HepG2 (cell line): ENCODE measurements around the gene RIOK3. TPM values are rescaled to one million over a fixed set of nuclear protein-coding genes. Genes with fewer than 3 reads are reported as not detected.

Source experiments
- FOXM1 ChIP-seq: sonication (generic); formaldehyde crosslinking; IDR thresholded peaks from 2 replicates; pipeline ENCODE4 v1.5.0; 2020; ENCODE audit warnings: missing genetic modification reagents
- JDP2 ChIP-seq: sonication (generic); formaldehyde crosslinking; IDR thresholded peaks from 2 replicates; pipeline ENCODE4 v1.8.1; 2022; ENCODE audit warnings: missing genetic modification reagents, borderline replicate concordance
- MXI1 ChIP-seq: IDR thresholded peaks from 3 replicates; pipeline ENCODE4 v1.6.1; 2012; ENCODE audit warnings: low read depth, low read length, inconsistent platforms, borderline replicate concordance
- NFIC ChIP-seq: IDR thresholded peaks from 2 replicates; pipeline ENCODE4 v1.6.1; 2012; ENCODE audit warnings: mild to moderate bottlenecking, low read length, inconsistent platforms
- RCOR2 ChIP-seq: IDR thresholded peaks from 2 replicates; pipeline ENCODE4 v1.6.1; 2016; ENCODE audit warnings: missing biosample characterization, missing genetic modification reagents
- SMYD3 ChIP-seq: sonication (generic); formaldehyde crosslinking; IDR thresholded peaks from 2 replicates; pipeline ENCODE4 v1.8.1; 2023; ENCODE audit warnings: mild to moderate bottlenecking, missing genetic modification reagents
- STAG1 ChIP-seq: sonication (generic); formaldehyde crosslinking; IDR thresholded peaks from 2 replicates; pipeline ENCODE4 v1.4.0; 2020; ENCODE audit warnings: missing genetic modification reagents
- THAP11 ChIP-seq: IDR thresholded peaks from 2 replicates; pipeline ENCODE4 v1.6.1; 2016; ENCODE audit warnings: missing biosample characterization, missing genetic modification reagents
- ZNF180 ChIP-seq: sonication (generic); formaldehyde crosslinking; IDR thresholded peaks from 2 replicates; pipeline ENCODE4 v1.4.0; 2020; ENCODE audit warnings: low read depth, missing genetic modification reagents, borderline replicate concordance
- ZNF274 ChIP-seq: sonication (generic); formaldehyde crosslinking; IDR thresholded peaks from 2 replicates; pipeline ENCODE4 v1.5.1; 2020; ENCODE audit warnings: mild to moderate bottlenecking, missing genetic modification reagents
- ZNF530 ChIP-seq: sonication (generic); formaldehyde crosslinking; IDR thresholded peaks from 2 replicates; pipeline ENCODE4 v1.5.0; 2020; ENCODE audit warnings: low read depth, mild to moderate bottlenecking, missing genetic modification reagents
- ZNF644 ChIP-seq: IDR thresholded peaks from 2 replicates; pipeline ENCODE4 v1.6.1; 2016; ENCODE audit warnings: low read depth
- ZNF816 ChIP-seq: sonication (generic); formaldehyde crosslinking; IDR thresholded peaks from 2 replicates; pipeline ENCODE4 v1.8.0; 2022; ENCODE audit warnings: missing genetic modification reagents, mild to moderate bottlenecking, borderline replicate concordance
- ZSCAN30 ChIP-seq: sonication (generic); formaldehyde crosslinking; IDR thresholded peaks from 2 replicates; pipeline ENCODE4 v1.5.0; 2020; ENCODE audit warnings: mild to moderate bottlenecking, missing genetic modification reagents
- ZZZ3 ChIP-seq: sonication (generic); formaldehyde crosslinking; IDR thresholded peaks from 2 replicates; pipeline ENCODE4 v1.4.0; 2020; ENCODE audit warnings: missing genetic modification reagents, mild to moderate bottlenecking, borderline replicate concordance
- polyA plus RNA-seq, 8 experiments: library from polyadenylated mRNA; depleted of rRNA in 3 of 8; stranded (reverse) in 7 of 8; unstranded in 1 of 8; fragments of >200 nt; fragmentation: Illumina TruSeq in 4 of 8; extraction: Trizol in 4 of 8; gene quantifications; 2 replicates each; pipeline versions ENCODE4 v1.2.1 to v1.2.3, GENCODE V29; 2011 to 2016; ENCODE audit warnings: low read depth in 4 of 8, missing spikeins in 1 of 8, mixed read lengths in 1 of 8; ENCODE audit not compliant: insufficient read depth in 1 of 8
- total RNA-seq, 5 experiments: library from RNA; depleted of rRNA; stranded (reverse); fragments of >200 nt; fragmentation: Illumina TruSeq; extraction: Trizol; gene quantifications; 2 replicates each; pipeline ENCODE4 v1.2.3, GENCODE V29; 2016; ENCODE audit warnings: low read depth in 1 of 5
- TF ChIP-seq, protein P1 (sequence below): sonication (generic); formaldehyde crosslinking; IDR thresholded peaks from 2 replicates; pipeline ENCODE4 v1.8.0; 2022; ENCODE audit warnings: low read depth, missing genetic modification reagents
- TF ChIP-seq, protein P2 (sequence below): IDR thresholded peaks from 2 replicates; pipeline ENCODE4 v1.6.1; 2016; ENCODE audit warnings: missing biosample characterization, missing genetic modification reagents, low read depth
- TF ChIP-seq, protein P3 (sequence below): sonication (generic); formaldehyde crosslinking; IDR thresholded peaks from 2 replicates; pipeline ENCODE4 v1.8.0; 2022; ENCODE audit warnings: missing genetic modification reagents, low read depth, mild to moderate bottlenecking, borderline replicate concordance
- TF ChIP-seq, protein P4 (sequence below): sonication (generic); formaldehyde crosslinking; IDR thresholded peaks from 2 replicates; pipeline ENCODE4 v1.4.0; 2020; ENCODE audit warnings: missing genetic modification reagents, mild to moderate bottlenecking, borderline replicate concordance
- TF ChIP-seq, protein P5 (sequence below), 2 experiments: sonication (generic) in 1 of 2; formaldehyde crosslinking in 1 of 2; IDR thresholded peaks; 2 replicates each; pipeline versions ENCODE4 v1.5.1 to v1.6.1; 2011 to 2020; ENCODE audit warnings: borderline replicate concordance in 1 of 2, low read depth in 1 of 2, low read length in 1 of 2, mild to moderate bottlenecking in 1 of 2, missing genetic modification reagents in 1 of 2, moderate library complexity in 1 of 2

The RIOK3 gene
- total and polyA plus RNA-seq, 2 of the 13 experiments (the other 11 are each of a cell fraction or from before 2014, with no cell fraction given) = 26.7 to 36.0 TPM

DNA sequence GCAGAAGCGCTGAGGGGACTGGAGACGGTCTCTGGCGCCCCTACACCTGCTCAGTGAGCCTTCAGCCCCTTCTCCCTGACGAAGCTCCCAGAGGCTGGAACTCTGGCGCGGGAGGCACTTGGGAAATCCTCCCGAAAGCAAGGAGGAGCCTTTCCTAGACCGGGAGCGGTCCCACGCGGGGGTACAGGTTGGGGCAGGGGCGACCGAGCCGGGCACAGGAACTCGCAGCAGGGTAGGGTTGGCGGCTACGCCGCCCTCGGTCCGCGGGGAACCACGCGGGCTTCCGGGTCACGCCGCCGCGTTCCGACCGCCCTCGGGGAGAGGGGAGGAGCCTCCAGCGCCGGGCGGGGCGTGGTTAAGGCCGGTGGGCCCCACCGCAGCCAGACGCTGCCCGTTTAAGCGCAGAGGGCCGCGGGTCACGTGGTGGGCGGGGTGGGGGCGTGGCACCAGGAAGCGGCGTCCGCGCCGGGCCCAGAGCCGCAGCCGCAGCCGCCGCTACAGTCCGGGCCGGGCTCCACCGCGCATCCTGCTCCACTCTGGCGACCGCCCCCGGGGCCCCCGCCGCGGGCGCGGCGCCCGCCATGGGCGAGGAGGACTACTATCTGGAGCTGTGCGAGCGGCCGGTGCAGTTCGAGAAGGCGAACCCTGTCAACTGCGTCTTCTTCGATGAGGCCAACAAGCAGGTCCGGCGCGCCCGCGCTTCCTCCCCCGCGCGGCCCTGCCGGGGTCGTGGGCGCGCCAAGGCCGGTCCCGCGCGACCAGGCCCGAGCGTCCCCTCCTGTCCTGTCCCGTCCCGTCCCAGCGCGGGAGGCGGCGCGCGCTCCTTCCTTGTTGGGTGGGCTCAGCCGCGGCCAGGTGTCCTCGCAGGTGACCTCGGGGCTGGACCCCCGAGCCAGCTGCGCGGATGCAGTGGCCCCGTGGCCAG is 50.2 kb downstream of the RIOK3 start, which contains the start of gene RMC1 (continued):
- TF ChIP-seq ZNF530 (CRISPR knock-in tag) (no peak), ZNF274 (CRISPR knock-in tag) (peak; percentile 70; the same call in 1 of the 2 replicates), STAG1 (CRISPR knock-in tag) (peak; percentile 72), ZNF180 (CRISPR knock-in tag) (no peak), ZNF644 (CRISPR knock-in tag) (no peak), MXI1 (peak; percentile 73; the same call in 1 of the 3 replicates), FOXM1 (CRISPR knock-in tag) (no peak), ZZZ3 (CRISPR knock-in tag) (no peak), NFIC (no peak), ZSCAN30 (CRISPR knock-in tag) (no peak), RCOR2 (CRISPR knock-in tag) (no peak), JDP2 (CRISPR knock-in tag) (no peak), THAP11 (CRISPR knock-in tag) (no peak), SMYD3 (CRISPR knock-in tag) (no peak), ZNF816 (CRISPR knock-in tag) (no peak)
- TF ChIP-seq, protein P1, sequence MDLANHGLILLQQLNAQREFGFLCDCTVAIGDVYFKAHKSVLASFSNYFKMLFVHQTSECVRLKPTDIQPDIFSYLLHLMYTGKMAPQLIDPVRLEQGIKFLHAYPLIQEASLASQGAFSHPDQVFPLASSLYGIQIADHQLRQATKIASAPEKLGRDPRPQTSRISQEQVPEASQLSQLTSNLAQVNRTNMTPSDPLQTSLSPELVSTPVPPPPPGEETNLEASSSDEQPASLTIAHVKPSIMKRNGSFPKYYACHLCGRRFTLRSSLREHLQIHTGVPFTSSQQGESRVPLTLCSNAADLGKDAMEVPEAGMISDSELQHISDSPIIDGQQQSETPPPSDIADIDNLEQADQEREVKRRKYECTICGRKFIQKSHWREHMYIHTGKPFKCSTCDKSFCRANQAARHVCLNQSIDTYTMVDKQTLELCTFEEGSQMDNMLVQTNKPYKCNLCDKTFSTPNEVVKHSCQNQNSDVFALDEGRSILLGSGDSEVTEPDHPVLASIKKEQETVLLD (CRISPR knock-in tag) = no peak; the same call in none of the 2 replicates
- TF ChIP-seq, protein P2, sequence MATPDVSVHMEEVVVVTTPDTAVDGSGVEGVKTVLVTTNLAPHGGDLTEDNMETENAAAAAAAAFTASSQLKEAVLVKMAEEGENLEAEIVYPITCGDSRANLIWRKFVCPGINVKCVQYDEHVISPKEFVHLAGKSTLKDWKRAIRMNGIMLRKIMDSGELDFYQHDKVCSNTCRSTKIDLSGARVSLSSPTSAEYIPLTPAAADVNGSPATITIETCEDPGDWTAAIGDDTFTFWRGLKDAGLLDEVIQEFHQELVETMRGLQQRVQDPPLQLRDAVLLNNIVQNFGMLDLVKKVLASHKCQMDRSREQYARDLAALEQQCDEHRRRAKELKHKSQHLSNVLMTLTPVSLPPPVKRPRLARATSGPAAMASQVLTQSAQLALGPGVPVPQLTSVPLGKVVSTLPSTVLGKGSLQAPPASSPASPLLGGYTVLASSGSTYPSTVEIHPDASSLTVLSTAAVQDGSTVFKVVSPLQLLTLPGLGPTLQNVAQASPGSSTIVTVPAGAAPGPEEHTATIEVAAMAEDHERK (CRISPR knock-in tag) = no peak
- TF ChIP-seq, protein P3, sequence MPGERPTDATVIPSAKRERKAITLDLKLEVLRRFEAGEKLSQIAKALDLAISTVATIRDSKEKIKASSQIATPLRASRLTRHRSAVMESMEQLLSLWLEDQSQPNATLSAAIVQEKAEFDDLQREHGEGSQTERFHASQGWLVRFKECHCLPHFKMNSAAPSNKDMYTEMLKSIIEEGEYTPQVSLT (CRISPR knock-in tag) = no peak
- TF ChIP-seq, protein P4, sequence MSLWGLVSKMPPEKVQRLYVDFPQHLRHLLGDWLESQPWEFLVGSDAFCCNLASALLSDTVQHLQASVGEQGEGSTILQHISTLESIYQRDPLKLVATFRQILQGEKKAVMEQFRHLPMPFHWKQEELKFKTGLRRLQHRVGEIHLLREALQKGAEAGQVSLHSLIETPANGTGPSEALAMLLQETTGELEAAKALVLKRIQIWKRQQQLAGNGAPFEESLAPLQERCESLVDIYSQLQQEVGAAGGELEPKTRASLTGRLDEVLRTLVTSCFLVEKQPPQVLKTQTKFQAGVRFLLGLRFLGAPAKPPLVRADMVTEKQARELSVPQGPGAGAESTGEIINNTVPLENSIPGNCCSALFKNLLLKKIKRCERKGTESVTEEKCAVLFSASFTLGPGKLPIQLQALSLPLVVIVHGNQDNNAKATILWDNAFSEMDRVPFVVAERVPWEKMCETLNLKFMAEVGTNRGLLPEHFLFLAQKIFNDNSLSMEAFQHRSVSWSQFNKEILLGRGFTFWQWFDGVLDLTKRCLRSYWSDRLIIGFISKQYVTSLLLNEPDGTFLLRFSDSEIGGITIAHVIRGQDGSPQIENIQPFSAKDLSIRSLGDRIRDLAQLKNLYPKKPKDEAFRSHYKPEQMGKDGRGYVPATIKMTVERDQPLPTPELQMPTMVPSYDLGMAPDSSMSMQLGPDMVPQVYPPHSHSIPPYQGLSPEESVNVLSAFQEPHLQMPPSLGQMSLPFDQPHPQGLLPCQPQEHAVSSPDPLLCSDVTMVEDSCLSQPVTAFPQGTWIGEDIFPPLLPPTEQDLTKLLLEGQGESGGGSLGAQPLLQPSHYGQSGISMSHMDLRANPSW = peak; percentile 71; the same call in 1 of the 2 replicates
- TF ChIP-seq, protein P5, sequence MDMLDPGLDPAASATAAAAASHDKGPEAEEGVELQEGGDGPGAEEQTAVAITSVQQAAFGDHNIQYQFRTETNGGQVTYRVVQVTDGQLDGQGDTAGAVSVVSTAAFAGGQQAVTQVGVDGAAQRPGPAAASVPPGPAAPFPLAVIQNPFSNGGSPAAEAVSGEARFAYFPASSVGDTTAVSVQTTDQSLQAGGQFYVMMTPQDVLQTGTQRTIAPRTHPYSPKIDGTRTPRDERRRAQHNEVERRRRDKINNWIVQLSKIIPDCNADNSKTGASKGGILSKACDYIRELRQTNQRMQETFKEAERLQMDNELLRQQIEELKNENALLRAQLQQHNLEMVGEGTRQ (IDR thresholded peaks at IDR 0.05; ENCODE audit: low read depth, low read length) = peak; percentile 84
- TF ChIP-seq, protein P5 (CRISPR knock-in tag; IDR thresholded peaks at IDR 0.05; ENCODE audit: borderline replicate concordance) = peak; percentile 82; the same call in 1 of the 2 replicates
